Activated T-helper 1 cell treated with Interleukin-2 at 50 U/mL for 16 hours (primary cell): ENCODE measurements around the gene DCAF11.
A peak's percentile ranks its signal among the peaks of the same experiment; 100 is the strongest.

Source experiments
- DNase-seq: peaks from one replicate; pipeline ENCODE4 v3.0.0-alpha.2; 2020; ENCODE audit warnings: low read depth

DCAF11 gene

DNA sequence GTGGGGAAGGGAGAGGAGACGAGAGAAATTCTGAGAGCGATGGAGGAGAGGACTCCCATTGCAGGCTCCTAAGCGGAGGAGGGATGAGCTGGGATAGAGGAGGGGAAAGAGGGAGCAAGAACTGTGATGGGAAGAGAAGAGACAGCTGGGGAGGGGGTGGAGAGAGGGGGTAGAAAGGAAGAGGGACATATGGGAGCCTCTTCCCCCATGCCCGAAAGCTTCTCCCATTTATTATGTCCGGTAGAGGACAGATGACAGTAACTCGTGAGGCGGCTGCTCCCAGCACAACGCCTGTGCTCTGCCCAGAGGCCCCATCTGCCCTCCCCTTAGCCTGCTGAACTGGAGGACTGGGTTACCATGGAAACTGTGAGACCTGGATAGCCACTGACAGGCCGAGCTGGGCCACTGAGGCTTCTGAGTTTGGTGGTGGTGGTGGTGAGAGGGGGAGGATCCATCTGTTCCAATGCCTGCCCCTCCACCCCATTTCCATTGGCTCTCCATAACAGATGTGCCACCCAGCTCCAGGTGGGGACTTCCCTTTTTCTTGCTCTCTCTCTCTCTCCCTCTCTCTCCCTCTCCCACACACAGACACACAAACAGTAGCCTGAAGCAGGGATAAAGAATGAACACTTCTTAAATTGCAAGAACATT, 35.0 kb upstream of the DCAF11 start:
- no peak for DNase-seq

DNA sequence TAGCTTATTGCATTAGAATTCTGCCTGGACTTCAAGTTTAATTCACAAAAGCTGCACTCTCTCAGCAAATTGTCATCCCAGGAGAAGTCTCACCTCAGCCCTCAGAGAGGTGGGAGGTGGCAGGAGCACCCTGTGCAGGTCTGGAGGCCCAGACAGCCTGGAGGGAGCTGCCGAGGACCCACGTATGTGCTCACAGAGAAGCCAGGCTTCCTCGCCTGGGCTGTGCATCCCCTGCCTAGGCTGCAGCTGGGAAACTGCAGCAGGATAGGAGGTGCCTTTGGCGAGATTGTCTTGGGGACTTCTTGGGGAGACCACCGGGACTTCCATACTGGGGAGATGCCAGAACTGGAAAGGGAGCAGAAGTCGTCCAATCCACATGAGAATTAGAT, 34.4 kb upstream of the DCAF11 start:
- DNase-seq: no peak

DNA sequence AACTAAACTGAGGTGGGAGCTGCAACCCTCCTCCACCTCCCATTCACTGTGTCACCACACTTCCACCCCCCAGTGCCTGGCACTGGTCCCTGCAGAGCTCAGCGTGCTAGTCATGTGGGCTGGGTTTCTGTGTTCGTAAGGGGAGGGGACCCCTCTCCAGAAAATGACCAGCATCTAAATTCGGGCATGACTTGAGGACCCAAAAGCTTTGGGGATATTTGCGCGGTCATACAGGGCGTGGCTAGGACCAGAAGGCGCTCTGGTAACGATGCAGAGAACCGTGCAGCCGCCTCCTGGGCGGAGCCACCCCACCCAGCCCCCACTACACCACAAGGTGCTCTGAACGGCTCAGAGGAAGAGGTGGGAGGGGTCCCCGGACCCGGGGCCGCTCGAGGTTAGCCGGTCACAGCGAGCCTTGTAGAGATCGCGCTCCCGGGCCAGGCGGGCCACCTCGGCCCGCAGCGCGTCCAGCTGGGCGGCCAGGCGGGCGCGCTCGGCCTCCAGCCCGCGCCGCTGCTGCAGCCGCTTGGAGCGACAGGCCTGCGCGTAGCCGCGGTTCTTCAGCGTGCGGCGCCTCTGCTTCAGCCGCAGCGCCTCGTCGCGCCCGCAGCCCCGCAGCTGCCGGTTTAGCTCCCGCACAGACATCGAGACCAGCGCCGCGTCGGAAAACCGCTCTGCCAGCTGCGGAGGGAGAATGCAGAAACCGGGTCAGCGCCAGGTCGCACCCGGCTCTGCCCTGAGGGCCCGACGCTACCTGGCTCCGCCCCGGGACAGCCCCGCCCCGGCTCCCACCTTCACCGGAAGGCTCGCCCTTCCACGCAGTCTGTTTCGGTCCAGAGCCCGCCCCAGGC, 33.5 kb upstream of the DCAF11 start:
- DNase-seq: peak; percentile 52

DNA sequence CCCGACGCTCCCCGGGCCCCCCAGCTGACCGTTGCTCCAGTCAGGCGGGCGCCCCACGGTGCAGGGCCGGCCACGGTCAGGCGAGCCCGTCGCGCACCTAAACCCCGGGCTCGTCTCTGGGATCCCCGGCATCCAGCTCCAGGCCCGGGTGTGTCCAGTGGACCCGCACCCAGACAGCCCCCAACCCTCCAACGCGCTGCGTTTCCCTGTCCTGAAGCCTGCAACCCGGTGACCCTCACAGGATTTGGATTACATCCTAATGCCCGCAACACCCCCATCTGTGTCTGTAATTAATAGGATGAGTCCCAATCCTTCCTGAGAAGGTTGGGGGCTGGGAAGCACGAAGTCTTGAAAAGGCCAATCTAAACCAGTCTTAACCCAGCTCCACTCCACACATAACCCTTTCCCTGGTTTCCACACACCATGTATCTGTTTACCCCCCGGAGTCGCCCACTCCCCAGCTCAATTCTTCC, 32.8 kb upstream of the DCAF11 start:
- no peak for DNase-seq

DNA sequence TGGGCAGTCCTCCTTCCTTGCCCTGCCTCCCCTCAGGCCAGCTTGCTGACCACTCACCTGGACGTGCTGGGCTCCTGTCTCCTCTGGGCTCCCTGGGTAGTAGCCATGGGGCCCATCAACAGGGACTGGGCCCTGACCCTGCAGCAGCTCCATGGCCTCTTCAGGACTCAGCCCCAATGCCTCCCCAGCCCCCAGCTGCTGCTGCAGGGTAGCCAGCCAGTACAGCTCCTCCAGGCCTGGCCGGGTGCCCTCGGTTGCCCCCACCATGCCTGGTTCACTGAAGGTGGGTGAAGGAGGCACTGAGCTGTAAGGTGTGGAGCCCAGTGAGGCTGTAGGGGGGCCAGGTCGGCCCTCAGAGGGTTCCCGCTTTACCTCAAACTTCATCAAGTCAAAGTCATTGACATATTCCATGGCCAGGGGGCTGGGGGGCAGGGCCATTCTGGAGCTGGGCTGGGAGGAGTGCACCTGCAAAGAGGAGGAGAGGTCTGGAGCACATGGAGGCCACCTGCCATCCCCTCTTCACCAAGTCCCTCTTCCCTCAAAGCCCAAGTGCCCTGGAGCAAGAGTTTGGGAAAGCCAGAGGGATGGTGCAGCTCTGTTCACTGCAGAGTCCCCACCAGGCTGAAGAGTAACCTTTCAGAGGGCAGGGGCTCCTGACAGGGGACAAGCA, 32.0 kb upstream of the DCAF11 start:
- no peak for DNase-seq

DNA sequence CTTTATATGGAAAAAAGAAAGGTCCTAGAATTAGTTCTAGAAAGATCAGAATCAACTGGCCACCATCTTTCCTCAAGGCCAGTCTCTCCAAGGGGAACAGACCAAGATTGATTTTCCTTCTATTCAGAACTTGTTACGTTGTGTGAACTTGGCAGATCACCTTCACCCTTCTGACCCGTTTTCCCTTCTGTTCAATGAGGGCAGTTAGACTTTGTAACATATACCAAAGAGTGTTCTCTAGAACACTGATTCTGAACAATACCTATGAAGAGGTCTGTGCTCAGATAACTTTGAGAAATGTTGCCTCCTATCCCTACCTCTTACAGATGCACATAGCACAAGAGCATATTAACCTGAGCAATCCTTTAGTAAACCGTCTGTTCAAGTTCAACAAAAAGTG, 31.1 kb upstream of the DCAF11 start:
- DNase-seq: no peak

DNA sequence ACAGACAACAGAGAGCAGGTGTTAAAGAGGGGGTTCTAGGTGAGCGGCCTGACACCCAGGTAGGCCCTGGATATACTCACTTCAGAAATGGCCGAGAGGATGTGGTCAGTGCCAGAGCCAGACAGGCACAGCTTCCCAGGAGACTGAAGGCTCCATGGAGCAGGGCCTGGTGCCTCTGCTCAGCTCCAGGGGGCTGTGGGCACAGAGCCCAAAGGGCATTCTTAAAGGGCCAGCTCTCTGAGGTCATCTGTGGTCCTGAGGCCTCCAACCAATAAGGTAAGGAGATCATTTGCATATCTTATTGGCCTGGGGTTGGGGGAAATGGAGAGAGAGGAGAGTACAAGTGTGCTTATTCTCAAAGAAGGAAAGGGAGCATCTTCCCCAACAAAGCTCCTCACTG, 30.1 kb upstream of the DCAF11 start:
- no peak for DNase-seq

DNA sequence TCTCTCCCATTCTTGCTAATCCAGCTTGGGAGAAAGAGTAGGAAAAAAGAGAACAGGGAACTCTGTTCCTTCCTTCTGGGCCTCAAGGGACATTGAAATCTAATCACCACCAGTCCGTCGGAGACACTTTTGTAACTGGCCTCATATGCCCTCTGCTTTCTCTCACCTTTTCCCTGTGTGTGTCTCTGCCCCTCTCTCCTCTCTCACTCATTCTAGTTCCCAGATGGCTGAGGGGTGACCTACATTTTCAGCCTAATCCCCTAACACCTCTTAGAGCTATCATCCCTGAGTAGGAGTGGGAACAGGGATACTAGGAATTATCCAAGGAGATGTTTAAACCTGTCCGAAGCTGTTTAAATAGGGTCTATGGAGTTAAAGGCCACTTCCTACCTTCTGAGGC, 29.4 kb upstream of the DCAF11 start:
- no peak for DNase-seq

DNA sequence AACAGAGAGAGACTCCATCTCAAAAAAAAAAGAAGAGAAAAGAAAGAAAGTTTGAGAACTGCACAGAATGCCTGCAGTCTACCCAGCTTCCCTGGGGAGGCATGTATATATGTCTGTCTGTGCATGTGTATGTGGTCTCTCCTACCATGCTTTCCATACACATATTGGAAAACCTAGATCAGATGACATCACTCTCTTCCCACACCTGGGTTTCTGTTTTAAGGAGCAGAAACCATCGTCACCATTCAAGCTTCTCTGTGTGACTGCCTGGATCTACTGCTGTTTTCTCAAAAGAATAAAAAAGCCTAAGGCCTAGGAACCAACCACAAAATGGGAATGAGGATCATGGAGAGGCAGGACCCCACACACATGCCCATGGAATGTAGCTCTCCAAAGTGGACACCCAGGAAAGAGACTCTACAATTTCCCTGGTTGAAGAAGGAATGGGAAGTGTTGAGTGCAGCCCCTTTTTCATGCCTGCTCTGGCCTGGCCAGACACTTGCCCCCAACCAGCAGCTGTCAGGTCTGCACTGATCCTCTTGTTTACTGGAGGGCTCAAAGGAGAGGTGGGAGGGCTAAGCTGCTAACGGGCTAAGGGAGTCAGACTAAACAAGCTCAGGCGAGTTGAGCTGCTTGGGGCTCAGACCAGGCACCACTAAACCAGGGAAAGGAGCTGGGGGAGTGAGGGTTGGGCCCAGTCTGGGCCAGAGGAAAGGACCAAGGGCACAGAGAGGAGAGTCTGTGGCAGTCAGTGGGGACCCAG, 28.2 kb upstream of the DCAF11 start:
- DNase-seq: no peak

DNA sequence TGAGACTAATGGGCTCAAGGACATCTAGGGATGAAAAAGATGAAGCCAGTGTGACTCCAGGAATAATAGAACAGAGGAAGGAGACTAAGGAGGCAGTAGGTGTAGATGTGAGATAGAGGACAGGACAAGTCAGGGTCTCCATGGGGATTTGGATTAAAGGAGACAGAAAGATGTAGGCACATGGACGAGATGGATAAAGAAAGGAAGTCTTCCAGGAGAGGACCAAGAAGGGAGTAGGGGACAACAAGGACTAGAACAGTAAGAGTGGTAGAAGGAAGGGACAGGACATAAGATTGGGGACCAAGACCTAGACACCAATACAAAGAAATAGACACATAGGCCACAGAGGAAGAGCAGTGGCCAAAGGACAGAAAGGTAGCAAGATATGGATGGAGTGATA, 27.6 kb upstream of the DCAF11 start:
- no peak for DNase-seq

DNA sequence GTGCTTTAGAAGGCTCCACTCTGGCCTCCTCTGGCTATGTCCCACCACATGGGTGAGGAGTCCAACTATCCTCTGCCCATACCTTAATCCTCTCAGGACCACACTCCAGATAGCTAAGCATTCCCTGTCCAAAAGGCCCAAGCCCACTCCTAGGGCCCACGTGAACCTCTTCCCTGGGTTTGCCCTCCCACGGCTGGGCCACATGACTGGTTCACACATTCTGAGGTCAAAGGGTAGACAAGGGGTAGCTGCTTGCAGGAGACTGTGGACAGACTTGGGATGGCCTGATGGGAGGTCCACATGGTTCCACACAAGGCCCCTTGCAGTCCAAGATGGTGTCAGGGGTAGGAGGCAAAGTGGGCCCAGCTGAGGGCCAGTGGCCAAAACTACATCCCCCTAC, 26.5 kb upstream of the DCAF11 start:
- DNase-seq: no peak

DNA sequence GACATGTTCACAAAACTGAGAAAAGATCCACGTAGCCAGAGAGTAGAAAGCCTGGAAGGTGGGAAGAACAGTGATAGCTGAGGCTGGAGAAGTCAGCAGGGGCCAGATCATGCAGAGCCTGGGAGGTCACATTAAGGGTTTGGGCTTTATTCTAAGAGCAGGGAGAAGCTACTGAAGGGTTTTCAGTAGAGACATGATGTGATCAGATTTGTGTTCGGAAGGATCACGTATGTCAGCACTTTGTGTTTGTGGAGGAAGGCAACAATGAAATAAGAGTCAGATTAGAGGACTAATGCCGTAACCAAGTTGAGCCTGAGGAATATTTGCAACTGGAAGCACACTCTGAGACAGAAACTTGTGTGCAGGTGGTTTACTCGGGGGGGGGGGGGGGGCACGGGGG, 24.7 kb upstream of the DCAF11 start:
- no peak for DNase-seq

DNA sequence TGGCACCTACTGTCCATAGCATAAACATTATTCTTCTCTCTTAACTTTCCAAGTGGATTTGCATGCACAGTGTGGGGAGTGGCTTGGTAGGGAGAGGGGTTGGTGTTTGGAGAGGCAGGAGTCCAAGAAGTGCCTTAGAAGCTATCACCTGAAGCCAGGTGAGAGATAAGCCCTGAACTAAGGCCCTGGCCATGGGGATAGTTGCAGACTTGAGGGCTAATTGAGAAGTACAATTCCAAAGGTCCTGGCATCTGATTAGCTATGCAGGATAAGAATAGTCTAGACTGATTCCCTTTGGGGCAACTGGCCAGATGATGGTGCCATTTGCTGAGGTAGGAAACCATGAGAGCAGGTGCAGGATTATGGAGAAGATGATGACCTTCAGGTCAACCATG, 22.5 kb upstream of the DCAF11 start:
- DNase-seq: no peak

DNA sequence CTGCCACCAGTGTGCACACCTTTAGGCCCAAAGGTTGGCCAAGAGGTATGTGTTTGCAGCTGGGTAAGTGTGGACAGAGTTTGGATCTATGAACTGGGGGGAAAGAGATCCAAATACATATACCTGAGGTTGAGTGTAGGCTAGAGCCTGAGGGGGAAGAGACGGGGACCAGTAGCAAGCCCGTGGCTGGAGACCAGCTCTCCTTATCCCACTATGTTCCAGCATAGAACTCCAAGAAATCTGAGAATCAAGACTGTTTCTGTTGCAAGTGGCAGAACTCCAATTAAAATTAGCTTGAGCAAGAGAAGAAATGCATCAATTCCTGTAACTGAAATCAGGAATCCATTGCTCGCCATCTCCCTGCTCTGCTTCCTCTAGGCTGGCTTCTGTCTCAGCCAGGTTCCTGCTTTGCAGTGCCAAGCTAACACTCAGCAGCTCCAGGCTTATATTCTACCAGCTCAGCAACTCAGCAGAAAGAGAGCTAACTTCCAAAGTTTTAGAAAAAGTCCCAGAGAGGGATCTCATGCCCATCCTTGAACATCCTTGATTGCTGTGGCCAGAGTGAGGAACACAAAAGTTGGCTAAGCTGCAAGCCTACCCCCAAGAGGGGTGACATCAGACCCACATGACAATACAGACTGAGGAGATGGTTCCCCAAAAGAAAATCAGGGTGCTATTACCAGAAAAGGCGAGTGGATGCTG, 21.9 kb upstream of the DCAF11 start:
- no peak for DNase-seq

DNA sequence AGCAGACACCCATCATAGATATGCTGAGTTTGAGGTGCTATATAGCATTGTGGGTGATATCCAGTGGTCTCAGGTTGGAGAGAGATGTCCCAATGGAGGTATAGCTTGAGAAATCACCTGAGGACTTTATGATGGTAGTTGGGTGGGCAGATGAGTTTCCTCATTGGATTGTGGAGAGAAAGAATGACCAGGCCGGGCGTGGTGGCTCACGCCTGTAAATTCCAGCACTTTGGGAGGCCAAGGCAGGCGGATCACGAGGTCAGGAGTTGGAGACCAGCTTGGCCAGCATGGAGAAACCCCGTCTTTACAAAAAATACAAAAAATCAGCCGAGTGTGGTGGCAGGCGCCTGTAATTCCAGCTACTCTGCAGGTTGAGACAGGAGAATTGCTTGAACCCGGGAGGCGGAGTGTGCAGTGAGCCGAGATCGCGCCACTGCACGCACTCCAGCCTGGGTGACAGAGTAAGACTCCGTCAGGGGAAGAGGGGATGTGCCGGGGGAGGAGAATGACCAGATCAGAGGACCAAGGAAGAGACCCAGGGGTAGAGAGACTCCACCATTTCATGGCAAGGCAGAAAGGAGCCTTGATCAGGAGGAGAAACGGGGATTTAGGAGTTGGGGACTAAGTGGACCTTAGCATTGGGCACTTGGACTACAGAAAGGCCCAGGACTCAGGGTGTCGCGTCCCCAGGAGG, 21.2 kb upstream of the DCAF11 start:
- DNase-seq: no peak

DNA sequence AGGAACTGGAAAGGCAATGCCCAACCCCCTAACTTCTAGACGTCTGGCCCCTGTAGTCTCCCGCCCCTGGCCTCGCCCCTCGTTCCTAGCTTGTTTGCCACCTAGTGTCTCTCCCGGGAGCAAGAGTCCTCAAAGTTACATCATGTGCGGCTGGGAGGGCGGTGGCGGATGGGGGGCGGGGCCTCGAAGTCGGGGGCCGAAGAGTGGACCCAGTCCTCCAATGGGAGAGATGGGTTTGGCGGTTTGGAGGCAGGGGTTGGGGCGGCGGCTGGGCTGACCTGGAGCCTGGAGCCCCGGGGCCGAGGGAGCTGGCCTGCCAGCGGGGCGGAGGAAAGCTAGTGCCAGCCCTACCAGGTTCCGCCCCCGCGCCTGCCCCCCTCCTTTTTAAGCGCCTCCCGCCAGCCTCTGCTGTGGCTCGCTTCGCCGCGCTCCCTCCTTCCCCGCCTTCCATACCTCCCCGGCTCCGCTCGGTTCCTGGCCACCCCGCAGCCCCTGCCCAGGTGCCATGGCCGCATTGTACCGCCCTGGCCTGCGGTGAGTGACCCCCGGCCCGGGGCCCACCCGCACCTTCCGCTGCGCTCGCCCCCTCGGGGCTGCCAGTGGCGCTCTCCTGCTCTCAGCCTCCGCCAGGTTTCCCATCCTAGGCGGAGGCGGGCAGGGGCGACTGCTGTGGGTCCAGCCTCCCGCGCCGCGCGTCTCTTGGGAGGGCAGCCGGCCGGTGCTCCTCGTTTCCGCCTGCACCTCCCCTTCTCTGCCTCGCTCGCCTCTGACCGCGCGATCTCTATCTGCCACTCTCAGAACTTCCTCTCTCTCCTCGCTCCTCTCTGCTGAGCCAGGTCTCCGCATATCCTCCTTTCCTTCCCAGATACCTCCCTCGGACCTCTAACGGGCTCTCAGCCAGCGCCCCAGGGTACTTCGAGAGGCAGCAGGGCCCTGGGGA, 20.4 kb upstream of the DCAF11 start, which contains the start of gene PCK2:
PCK2 (plus strand) TSS at position 411 of the 940 bp plus-strand sequence; CDS start at position 506, 95 bp downstream.
- DNase-seq: peak; percentile 62

DNA sequence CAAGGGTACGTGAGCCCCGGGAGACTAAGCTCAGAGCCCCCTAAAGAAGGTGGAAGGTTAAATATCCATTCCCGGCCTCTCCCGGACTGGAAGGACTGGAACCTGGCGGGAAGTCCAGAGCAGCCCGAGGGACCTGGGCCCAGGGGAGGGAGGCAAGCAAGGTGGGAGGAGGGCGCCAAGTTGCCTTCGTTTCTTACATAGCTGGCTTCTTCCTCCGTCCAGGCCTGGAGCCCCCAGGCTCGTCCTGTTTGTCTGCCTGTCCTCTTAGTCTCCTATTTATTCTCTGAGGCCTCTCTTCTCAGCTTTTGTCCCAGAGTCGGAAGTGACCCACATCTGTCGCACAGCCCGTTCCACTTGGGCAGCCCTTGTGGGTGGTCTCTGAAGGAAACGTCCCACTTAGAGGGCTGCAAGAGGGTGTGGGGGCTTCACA, 19.7 kb upstream of the DCAF11 start:
- DNase-seq: no peak

DNA sequence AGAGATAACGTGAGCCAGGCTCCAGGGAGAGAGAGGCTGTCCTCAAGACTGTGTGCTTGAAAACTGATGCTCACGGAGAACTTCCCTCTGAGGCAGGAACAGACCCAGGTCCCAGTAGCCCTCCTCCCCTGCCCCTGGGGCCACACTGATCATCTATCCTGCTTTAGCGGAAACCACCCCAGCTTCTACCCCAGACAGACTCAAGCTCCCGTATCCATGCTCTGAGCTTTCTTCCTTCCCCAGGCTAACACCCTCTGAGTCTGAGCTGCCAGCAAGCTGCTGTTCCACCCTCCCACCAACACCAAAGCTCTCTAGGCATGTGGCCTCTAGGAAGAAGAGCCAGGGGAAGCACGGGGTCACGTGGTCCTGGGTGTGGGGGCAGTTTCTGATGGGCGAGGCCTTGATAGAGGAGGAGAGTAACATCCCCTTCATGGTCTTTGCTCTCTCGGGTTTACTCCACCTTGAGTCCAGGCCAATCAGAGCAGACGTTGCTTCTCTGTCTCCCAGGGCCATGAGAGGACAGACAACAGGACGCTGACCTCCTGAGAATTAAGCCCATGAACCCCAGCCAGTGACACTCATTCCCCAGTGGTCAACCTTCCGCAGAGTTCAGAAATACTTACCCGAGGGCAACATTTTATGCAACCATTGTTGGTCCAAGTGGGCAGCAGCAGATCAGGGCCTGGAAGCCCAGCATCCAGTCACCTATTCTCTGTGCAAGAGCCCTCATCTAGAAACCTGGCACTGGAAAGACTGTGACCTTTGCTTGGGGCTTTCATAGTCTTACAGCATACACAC, 19.1 kb upstream of the DCAF11 start:
- DNase-seq: no peak
